CD4-positive, alpha-beta T cell treated with Interleukin-4 for 4 hours (primary cell): ENCODE measurements around the gene BCAS1.
A peak's percentile ranks its signal among the peaks of the same experiment; 100 is the strongest.

Source experiments
- DNase-seq: peaks from one replicate; pipeline ENCODE4 v3.0.0-alpha.2; 2020

Gene BCAS1

GRCh38 chr20:54070187-54070987 is at the start of gene BCAS1:
BCAS1 (minus strand) TSS chr20:54070594; CDS start chr20:54058718, 11,876 bp downstream.
- no peak for DNase-seq

DNA sequence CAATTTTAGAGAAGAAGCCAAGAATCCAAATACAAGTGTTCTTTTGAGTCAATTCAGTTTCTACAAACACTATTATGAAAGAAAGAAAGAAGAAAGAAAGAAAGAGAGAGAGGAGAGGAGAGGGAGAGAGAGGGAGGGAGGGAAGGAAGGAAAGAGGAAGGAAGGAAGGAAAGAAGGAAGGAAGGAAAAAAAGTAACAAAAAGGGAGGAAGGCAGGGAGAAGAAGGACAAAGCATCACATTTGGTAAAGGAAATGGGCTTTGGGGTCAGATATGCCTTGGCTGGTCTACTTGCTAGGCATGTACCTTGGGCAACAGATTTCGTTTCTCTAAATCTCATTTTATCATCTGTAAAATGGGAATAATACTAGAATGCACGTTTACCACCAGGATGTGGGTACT is 49.4 kb upstream of the BCAS1 start:
- DNase-seq: no peak

GRCh38 chr20:54118220-54119001 is 48.0 kb upstream of the BCAS1 start:
- DNase-seq: no peak

- DNase-seq: no peak
Measured at GRCh38 chr20:54116550-54117235, 46.3 kb upstream of the BCAS1 start.

DNA sequence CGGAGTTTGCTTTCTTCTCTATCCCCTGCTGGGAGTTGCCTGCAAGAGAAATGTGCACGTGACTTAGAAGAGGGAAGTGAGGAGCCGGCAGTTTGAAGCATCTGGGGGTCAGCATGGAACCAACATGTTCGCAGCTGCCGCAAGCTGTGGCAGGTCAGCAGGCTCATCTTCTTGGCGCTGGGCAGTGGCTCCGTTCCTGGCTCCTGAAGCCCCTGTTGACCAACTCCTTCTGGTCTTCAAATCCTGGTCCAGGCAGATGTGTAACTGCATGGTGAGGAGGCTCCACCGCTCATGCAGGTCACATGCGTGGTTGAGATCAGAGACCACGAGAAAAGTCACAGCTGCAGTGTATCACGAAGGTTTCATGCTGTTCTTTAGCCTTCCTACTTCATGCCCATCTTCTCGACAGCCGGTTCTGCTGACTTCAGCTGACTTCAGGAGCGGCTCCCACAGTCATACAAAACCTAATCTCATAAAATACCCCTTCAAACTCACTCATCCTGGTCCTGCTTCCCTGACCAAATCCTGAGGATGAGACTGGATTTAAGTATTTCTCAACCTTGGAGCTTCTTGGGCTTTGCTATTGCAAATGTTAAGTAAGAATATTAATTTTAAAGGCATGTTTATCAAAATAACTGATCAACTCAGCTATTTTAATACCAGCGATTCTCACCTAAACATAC is 44.9 kb upstream of the BCAS1 start:
- no peak for DNase-seq

DNA sequence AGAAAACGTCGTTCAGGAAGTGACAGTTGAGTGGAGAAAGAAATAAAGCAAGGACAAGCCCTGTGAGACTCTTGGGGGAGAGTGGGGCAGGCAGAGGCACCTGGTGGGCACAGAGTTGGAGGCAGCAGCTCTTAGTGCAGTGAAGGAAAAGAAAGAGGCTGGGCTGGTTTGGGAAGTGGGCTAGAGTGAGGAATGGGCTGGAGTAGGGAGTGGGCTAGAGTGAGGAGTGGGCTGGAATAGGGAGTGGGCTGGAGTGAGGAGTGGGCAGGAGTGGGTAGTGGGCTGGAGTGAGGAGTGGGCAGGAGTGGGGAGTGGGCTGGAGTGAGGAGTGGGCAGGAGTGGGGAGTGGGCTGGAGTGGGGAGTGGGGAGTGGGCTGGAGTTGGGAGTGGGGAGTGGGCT is 43.7 kb upstream of the BCAS1 start:
- DNase-seq: no peak

- no peak for DNase-seq
Measured at GRCh38 chr20:54113566-54113965, 43.2 kb upstream of the BCAS1 start.

DNA sequence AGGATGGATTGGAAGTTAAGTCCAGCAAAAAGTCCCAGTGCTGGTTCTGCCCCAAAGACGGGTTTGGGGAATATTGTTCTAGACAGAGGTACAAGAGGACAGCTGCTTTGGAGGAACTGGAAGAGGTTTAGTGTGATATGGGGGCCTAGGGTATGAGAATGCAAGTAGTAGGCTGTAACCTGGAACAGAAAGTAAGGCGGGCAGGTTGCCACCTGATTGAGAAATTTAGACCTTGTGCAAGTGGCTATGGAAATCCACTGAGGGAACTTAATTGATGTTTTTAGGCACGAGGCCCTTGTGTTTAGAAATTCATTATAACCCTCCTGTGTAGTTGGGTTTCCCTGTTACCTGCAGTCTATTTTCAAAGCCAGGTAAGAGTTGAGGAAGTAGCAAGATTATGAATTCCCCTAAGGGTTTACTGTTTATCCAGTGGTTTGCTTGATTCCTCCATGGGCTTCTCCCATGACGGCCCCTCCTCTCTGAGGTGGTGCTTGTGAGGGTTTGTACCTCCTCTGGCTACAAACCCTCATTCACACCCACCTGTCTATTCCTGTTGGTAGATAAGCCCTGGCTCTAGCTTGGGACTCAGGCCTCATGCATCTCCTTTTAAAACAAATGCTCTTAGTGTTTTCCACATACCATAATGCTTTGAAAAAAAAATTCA is 42.0 kb upstream of the BCAS1 start:
- no peak for DNase-seq

GRCh38 chr20:54111460-54111859 is 41.1 kb upstream of the BCAS1 start:
- no peak for DNase-seq

- no peak for DNase-seq
Measured at GRCh38 chr20:54110457-54110856, 40.1 kb upstream of the BCAS1 start.

GRCh38 chr20:54110041-54110440 is 39.6 kb upstream of the BCAS1 start:
- no peak for DNase-seq

- no peak for DNase-seq
Measured at GRCh38 chr20:54108817-54109216, 38.4 kb upstream of the BCAS1 start.

DNA sequence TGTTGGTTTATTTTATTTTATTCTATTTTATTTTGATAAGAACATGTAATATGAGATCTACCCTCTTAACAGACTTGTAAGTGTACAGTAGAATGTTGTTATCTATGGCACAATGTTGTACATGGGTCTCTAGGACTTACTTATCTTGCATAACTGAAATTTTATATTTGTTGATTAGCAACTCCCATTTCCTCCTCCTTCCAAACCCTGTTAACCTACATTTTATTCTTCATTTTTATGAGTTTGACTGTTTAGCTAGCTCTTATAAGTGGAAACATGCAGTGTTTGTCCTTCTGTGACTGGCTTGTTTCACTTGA is 37.9 kb upstream of the BCAS1 start:
- no peak for DNase-seq

- DNase-seq: no peak
Measured at GRCh38 chr20:54107600-54108325, 37.4 kb upstream of the BCAS1 start.

GRCh38 chr20:54107181-54107580 is 36.8 kb upstream of the BCAS1 start:
- DNase-seq: no peak

DNA sequence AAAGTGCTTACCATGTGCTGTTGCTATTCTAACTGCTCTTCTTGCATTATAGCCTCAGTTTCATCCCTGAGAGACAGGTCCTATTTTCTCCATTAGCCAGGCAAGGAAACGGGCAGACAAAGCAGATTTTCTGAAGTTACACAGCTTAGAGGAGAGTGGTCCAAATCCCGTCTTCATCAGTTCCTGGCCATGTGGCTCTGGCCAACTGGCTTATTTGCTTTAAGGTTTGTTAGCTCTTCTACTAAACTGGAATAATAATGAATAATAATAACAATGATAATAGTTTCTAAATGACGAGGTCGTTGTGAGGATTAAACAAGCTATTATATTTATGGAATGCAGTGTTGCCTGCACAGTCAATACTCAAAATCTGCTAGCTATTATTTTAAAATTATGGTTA is 35.8 kb upstream of the BCAS1 start:
- DNase-seq: no peak

- DNase-seq: no peak
Measured at GRCh38 chr20:54105653-54106052, 35.3 kb upstream of the BCAS1 start.

DNA sequence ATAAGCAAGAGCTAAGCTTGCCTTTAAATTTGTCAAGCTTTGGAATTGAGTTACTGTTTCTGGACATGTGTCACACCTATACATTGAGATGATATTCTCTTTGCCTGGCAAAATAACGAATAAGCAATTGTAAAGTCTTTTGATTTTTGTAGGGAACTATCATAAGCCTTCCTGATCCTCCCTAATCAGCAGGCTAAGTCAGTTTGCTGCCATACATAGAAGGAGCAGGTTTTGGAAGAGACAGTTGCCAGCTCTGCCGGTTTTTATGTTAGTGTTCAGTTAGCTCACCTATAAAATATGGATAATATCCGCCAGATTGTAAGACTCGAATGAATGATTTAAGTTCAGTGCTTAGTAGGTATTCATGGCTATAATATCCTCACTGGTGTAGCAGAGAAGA is 34.4 kb upstream of the BCAS1 start:
- DNase-seq: no peak

DNA sequence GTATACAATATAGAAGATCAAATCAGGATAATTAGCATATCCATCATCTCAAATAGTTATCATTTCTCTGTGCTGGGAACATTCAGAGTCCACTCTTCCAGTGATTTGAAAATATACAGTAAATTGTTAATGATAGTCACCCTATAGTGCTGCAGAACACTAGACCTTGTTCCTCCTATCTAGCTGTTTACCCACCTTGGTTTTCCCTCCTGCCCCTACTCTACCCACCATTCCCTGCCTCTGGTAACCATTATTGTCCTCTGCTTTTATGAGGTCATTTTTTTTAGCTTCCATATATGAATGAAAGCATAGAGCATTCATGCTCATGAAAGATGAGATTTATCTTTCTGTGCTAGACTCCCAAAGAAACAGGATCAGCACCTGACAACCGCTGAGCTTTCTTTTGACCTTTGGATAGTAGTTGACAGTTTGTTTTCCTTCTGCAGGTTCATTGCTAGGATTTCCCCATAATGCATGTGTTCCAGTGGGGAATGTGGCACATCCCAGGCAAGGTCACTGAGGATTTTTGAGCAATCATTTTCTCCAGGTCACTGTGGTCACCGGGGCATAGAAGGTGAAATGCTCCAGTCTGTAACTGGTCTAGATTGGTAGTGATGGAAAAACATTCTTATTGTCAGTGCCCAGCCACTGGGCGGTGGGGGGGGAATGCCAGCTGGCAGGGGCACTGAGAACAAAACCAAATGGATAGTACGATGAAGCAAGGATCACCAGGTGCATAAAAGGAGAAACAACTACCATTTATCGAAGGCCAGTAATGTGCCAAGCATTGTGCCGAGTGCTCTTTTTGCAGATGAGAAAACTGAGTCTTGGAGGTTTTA is 33.6 kb upstream of the BCAS1 start:
- no peak for DNase-seq

- DNase-seq: peak; percentile 71
Measured at GRCh38 chr20:54103067-54103761, 32.8 kb upstream of the BCAS1 start.
